GM12873 (cell line): ENCODE measurements around the gene RBM47.

Experiments
- TF ChIP-seq, protein P1 (sequence below): IDR thresholded peaks from 2 replicates; pipeline ENCODE4 v1.5.1; 2012; ENCODE audit warnings: low read depth, mild to moderate bottlenecking, moderate library complexity, low read length, control low read depth; ENCODE audit not compliant: insufficient read depth; ENCODE audit errors: missing control alignments

Gene RBM47

DNA sequence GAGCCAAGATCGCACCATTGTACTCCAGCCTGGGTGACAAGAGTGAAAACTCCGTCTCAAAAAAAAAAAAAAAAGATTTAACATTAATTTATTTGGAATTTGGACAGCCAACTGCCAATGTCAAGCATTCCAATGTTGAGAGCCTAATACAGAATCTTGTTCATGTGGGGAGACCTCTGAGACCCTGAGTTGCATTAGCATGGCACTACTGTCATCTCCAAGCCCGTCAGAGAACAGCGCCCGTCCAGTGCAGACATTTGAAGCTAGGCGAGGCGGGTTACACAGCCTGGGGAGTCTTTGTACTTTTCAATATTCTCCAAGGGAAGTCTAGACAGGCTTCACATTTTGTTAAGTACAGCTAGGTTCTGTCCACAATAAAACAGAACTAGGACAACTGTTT, 167.8 kb downstream of the RBM47 start:
- TF ChIP-seq, protein P1, sequence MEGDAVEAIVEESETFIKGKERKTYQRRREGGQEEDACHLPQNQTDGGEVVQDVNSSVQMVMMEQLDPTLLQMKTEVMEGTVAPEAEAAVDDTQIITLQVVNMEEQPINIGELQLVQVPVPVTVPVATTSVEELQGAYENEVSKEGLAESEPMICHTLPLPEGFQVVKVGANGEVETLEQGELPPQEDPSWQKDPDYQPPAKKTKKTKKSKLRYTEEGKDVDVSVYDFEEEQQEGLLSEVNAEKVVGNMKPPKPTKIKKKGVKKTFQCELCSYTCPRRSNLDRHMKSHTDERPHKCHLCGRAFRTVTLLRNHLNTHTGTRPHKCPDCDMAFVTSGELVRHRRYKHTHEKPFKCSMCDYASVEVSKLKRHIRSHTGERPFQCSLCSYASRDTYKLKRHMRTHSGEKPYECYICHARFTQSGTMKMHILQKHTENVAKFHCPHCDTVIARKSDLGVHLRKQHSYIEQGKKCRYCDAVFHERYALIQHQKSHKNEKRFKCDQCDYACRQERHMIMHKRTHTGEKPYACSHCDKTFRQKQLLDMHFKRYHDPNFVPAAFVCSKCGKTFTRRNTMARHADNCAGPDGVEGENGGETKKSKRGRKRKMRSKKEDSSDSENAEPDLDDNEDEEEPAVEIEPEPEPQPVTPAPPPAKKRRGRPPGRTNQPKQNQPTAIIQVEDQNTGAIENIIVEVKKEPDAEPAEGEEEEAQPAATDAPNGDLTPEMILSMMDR: no peak

DNA sequence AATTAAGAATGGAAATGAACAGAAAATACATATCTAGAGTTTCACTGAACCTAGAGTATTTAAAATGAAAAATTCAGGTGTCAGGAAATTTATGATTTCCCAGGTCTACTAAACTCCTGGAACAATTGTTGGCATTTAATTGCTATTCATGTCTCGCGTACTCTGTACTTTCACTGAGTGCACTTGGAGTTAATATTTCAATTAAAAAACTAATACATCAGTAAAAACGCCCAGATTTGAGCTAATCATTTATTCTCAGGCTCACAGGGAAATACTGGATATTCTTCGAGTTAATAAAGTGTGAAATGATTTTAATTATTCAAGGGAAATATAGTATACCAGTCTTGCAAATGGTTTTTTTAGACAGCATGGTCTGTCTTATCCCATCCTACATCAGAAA, 168.6 kb downstream of the RBM47 start:
- TF ChIP-seq, protein P1: no peak

DNA sequence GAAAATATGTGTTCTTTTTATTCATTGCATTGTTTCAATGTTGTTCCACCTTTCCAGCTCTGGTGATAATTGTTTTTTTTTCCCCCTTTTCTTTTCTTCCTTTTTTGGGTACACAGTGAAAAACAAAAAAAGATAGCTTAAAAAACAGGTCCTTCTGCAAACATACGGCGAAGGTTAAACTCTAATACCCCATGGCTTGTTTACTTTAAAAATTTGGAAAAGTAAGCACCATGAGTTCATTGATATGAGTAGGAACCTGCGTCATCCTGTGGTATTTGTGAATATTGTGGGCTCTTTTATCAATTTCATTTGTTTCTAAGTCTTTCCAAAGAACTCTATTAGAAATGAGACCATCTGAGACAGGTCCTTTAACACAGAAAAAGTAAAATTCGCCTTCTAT, 171.0 kb downstream of the RBM47 start:
- TF ChIP-seq, protein P1: no peak

DNA sequence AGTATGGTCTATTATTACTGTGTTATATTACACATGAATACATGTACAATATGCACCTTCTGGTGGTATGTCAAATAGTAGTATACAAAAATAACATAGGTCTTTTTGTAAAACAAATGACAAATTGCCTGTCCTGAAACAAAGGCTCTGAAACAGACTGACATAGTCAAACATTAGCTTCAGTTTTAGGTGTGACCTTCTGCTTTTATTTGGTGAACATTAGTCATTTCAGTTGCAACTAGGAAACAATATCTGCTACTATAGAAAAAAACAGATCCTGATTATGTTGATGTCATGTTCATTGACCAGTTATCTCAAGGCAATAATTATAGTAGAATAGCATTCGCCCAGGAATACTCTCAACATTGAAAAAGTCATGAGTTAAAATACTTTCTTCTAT, 171.6 kb downstream of the RBM47 start:
- TF ChIP-seq, protein P1: no peak

DNA sequence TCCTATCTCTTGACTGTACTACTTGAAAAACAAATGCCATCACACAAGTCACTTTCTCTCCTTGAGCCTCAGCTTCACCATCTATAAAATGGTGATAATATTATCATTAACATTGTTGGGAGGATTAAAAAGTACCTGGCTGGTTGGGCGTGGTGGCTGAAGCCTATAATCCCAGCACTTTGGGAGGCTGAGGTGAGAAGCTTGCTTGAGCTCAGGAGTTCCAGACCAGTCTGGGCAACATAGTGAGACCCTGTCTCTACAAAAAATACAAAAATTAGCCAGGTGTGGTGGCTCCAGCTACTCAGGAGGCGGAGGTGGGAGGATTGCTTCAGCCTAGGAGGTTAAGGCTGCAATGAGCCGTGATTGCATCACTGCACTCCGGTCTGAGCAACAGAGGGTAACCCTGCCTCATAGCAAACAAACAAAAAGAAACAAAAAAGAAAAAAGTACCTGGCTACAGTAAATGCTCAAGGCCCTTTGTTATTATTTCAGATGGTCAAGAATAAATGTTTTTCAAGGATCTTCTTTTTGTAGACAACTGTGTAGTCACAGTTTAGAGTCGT, 174.2 kb downstream of the RBM47 start:
- TF ChIP-seq, protein P1: no peak

DNA sequence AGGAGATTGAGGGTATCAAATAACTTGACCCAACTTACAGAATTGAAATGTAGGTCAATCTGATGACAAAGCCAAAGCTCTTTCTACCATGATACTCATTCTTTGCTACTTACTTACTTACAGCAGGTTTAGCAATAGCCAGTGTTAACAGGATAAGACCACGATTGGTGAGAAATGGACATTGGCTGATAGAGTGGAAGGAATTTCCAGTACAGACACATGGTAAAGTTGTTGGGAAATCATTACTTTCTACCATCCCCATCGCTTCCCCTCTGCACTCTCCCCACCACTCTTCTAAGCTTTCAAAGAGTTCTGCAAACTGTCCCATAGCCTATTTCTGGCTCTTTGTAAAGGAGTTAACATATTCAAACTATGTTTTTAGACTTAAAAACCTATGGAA, 174.8 kb downstream of the RBM47 start:
- TF ChIP-seq, protein P1: no peak

DNA sequence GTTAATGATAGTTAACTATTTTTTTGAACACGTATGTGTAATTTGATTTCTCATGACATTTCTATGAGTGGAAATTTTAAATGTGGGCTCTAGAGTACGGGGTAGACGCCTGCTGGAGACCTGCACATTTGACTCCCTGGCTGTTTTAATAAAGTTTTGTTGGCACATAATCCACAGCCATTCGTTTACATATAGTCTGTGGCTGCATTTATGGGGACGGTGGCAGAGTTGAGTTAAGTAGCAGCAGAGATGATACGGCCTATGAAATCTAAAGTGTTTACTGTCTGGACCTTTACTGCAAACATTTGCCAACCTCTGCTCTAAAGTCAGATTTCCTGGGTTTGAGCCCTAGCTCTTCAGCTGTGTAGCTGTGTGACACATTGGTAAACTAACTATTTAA, 175.8 kb downstream of the RBM47 start:
- TF ChIP-seq, protein P1: no peak
